WTC11 (cell line): ENCODE measurements around the gene ANKRD17. TPM values are rescaled to one million over a fixed set of nuclear protein-coding genes. Genes with fewer than 3 reads are reported as not detected.

Experiments
- ATAC-seq: fragments of 200-7000 bp; cut with Tn5 transposase; 2 replicates; pipeline ENCODE4 v1.10.0; 2021; ENCODE audit warnings: mild to moderate bottlenecking, moderate library complexity
- CTCF ChIA-PET: fragments of 300-600 bp; sonication (Branson Sonifier 250); formaldehyde crosslinking; loops from one replicate; lab custom pipeline; 2021; ENCODE audit warnings: antibody characterized with exemption; lab: Charles Lee
- POLR2A ChIA-PET: fragments of 350-600 bp; sonication (Branson Sonifier 250); formaldehyde crosslinking; loops from one replicate; lab custom pipeline; 2021; ENCODE audit warnings: antibody characterized with exemption; lab: Charles Lee
- DNase-seq: peaks from one replicate; pipeline ENCODE4 v3.0.0; 2021; ENCODE audit warnings: low spot score
- H3K27ac Mint-ChIP-seq: 2 replicates; pipeline ENCODE4 v1.8.0; 2021; ENCODE audit warnings: mixed read lengths
- H3K27me3 Mint-ChIP-seq: 2 replicates; pipeline ENCODE4 v1.8.0; 2021; ENCODE audit warnings: low read depth, mild to moderate bottlenecking, moderate library complexity, mixed read lengths
- H3K36me3 Mint-ChIP-seq: 2 replicates; pipeline ENCODE4 v1.8.0; 2021; ENCODE audit warnings: mixed read lengths
- H3K4me1 Mint-ChIP-seq: 2 replicates; pipeline ENCODE4 v1.8.0; 2022; ENCODE audit warnings: mixed read lengths
- H3K4me3 Mint-ChIP-seq: 2 replicates; pipeline ENCODE4 v1.8.0; 2021; ENCODE audit warnings: mild to moderate bottlenecking, moderate library complexity, mixed read lengths
- H3K9me3 Mint-ChIP-seq: 2 replicates; pipeline ENCODE4 v1.8.0; 2021; ENCODE audit warnings: mixed read lengths
- ATF2 ChIP-seq: sonication (generic); formaldehyde crosslinking; IDR thresholded peaks from 2 replicates; pipeline ENCODE4 v1.8.1; 2022; ENCODE audit warnings: low read depth, missing genetic modification reagents, borderline replicate concordance
- ATF6 ChIP-seq: sonication (generic); formaldehyde crosslinking; IDR thresholded peaks from 2 replicates; pipeline ENCODE4 v1.8.1; 2023; ENCODE audit warnings: mild to moderate bottlenecking, missing genetic modification reagents
- CDX4 ChIP-seq: fragments of 250-450 bp; sonication (Bioruptor Pico); IDR thresholded peaks from 2 replicates; pipeline ENCODE4 v1.9.0; 2021; ENCODE audit warnings: moderate library complexity, mild to moderate bottlenecking, inconsistent platforms, borderline replicate concordance
- CTCF ChIP-seq: fragments of 200-600 bp; IDR thresholded peaks from 2 replicates; pipeline ENCODE4 v1.8.0; 2022; ENCODE audit warnings: antibody characterized with exemption
- E2F5 ChIP-seq: sonication (generic); formaldehyde crosslinking; IDR thresholded peaks from 2 replicates; pipeline ENCODE4 v1.8.1; 2022; ENCODE audit warnings: mild to moderate bottlenecking, moderate library complexity, missing genetic modification reagents
- ELF4 ChIP-seq: sonication (generic); formaldehyde crosslinking; IDR thresholded peaks from 2 replicates; pipeline ENCODE4 v1.8.1; 2022; ENCODE audit warnings: low read depth, mild to moderate bottlenecking, moderate library complexity, missing genetic modification reagents
- EMX1 ChIP-seq: fragments of 250-450 bp; sonication (Bioruptor Pico); IDR thresholded peaks from 2 replicates; pipeline ENCODE4 v1.8.0; 2021; ENCODE audit warnings: mild to moderate bottlenecking
- ESRRA ChIP-seq: sonication (generic); formaldehyde crosslinking; IDR thresholded peaks from 2 replicates; pipeline ENCODE4 v1.8.1; 2022; ENCODE audit warnings: mild to moderate bottlenecking, missing genetic modification reagents, borderline replicate concordance
- ETV6 ChIP-seq: sonication (generic); formaldehyde crosslinking; IDR thresholded peaks from 2 replicates; pipeline ENCODE4 v1.8.1; 2022; ENCODE audit warnings: mild to moderate bottlenecking, missing genetic modification reagents
- IRF1 ChIP-seq: sonication (generic); formaldehyde crosslinking; IDR thresholded peaks from 2 replicates; pipeline ENCODE4 v1.8.0; 2023; ENCODE audit warnings: missing genetic modification reagents
- MAX ChIP-seq: sonication (generic); formaldehyde crosslinking; IDR thresholded peaks from 2 replicates; pipeline ENCODE4 v1.8.0; 2022; ENCODE audit warnings: mild to moderate bottlenecking, missing genetic modification reagents
- MYBL2 ChIP-seq: sonication (generic); formaldehyde crosslinking; IDR thresholded peaks from 2 replicates; pipeline ENCODE4 v1.8.1; 2023; ENCODE audit warnings: mild to moderate bottlenecking, moderate library complexity, missing genetic modification reagents
- NFATC4 ChIP-seq: fragments of 250-450 bp; sonication (Bioruptor Pico); IDR thresholded peaks from 2 replicates; pipeline ENCODE4 v1.9.0; 2021; ENCODE audit warnings: mild to moderate bottlenecking
- SP1 ChIP-seq: sonication (generic); formaldehyde crosslinking; conservative IDR thresholded peaks from 2 replicates; pipeline ENCODE4 v1.8.1; 2022; ENCODE audit warnings: missing genetic modification reagents
- ZNF121 ChIP-seq: sonication (generic); formaldehyde crosslinking; IDR thresholded peaks from 2 replicates; pipeline ENCODE4 v1.8.0; 2023; ENCODE audit warnings: missing genetic modification reagents
- ZNF263 ChIP-seq: sonication (generic); formaldehyde crosslinking; IDR thresholded peaks from 2 replicates; pipeline ENCODE4 v1.8.1; 2022; ENCODE audit warnings: low read depth, mild to moderate bottlenecking, moderate library complexity, missing genetic modification reagents
- ZNF416 ChIP-seq: fragments of 250-450 bp; sonication (Bioruptor Pico); IDR thresholded peaks from 2 replicates; pipeline ENCODE4 v1.9.0; 2021; ENCODE audit warnings: mild to moderate bottlenecking, inconsistent platforms
- ZNF532 ChIP-seq: fragments of 250-450 bp; sonication (Bioruptor Pico); IDR thresholded peaks from 2 replicates; pipeline ENCODE4 v1.9.0; 2021; ENCODE audit warnings: mild to moderate bottlenecking, borderline replicate concordance
- total RNA-seq: library from RNA; stranded (reverse); gene quantifications from 3 replicates; pipeline ENCODE4 v1.2.3, GENCODE V29; 2021

ANKRD17 gene
- total RNA-seq, 1 experiment from 2014 or later, result 76.0 TPM

GRCh38 chr4:73087871-73088270 lies 170.7 kb downstream of the ANKRD17 start:
- no peak for ATAC-seq
- H3K9me3 Mint-ChIP-seq, result no peaks in the 10 kb centered on the region
- no peaks in the 10 kb centered on the region for H3K27me3 Mint-ChIP-seq
- TF ChIP-seq CDX4 (CRISPR knock-in tag), result no peak
- TF ChIP-seq MYBL2 (CRISPR knock-in tag), result no peak
- TF ChIP-seq CTCF, result no peak
- no peak for TF ChIP-seq ELF4 (CRISPR knock-in tag)
- no peak for TF ChIP-seq E2F5 (CRISPR knock-in tag)
- TF ChIP-seq ETV6 (CRISPR knock-in tag), result no peak
- no peak for TF ChIP-seq SP1 (CRISPR knock-in tag)
- TF ChIP-seq ESRRA (CRISPR knock-in tag), result no peak
- no peak for TF ChIP-seq ZNF416 (CRISPR knock-in tag)
- TF ChIP-seq NFATC4, result no peak
- no peak for TF ChIP-seq ATF6 (CRISPR knock-in tag)
- TF ChIP-seq ZNF263, result no peak
- TF ChIP-seq MAX (CRISPR knock-in tag), result no peak
- TF ChIP-seq IRF1, result no peak
- no peak for TF ChIP-seq ZNF532 (CRISPR knock-in tag)
- no peak for TF ChIP-seq EMX1 (CRISPR knock-in tag)
- TF ChIP-seq ZNF121 (CRISPR knock-in tag), result no peak
- no peak for TF ChIP-seq ATF2 (CRISPR knock-in tag)
- CTCF ChIA-PET, result interaction anchor here (1.0 kb wide), 1 partner anchor 40 kb away, joined by 3 read pairs; no protein-coding TSS in a partner anchor
- no peak for DNase-seq
- no peaks in the 10 kb centered on the region for H3K4me1 Mint-ChIP-seq
- no peak overlapping the region for H3K4me3 Mint-ChIP-seq
- H3K36me3 Mint-ChIP-seq, result peaks cover 53% of the 10 kb centered on the region
- H3K27ac Mint-ChIP-seq, result no peak overlapping the region
- POLR2A ChIA-PET, result no interaction called here
